Measurements from ENCODE around the gene ITSN2. TPM values are rescaled to one million over a fixed set of nuclear protein-coding genes. Genes with fewer than 3 reads are reported as not detected.

The ITSN2 gene
- total RNA-seq, 1 experiment from 2014 or later: 19.8 TPM

- no peak for TF ChIP-seq E2F4 (CRISPR knock-in tag; IDR thresholded peaks at IDR 0.05; ENCODE audit: borderline replicate concordance, low read depth)
- TF ChIP-seq ERG (CRISPR knock-in tag; IDR thresholded peaks at IDR 0.05): no peak
- TF ChIP-seq ARID4B (CRISPR knock-in tag; IDR thresholded peaks at IDR 0.05; ENCODE audit: borderline replicate concordance): no peak
- no peak for TF ChIP-seq TEAD4 (CRISPR knock-in tag; IDR thresholded peaks at IDR 0.05)
- TF ChIP-seq JAZF1 (CRISPR knock-in tag; IDR thresholded peaks at IDR 0.05): no peak
- no peak for TF ChIP-seq ZSCAN18 (CRISPR knock-in tag; IDR thresholded peaks at IDR 0.05)
Observed at GRCh38 chr2:24313744-24314632, 46.3 kb downstream of the ITSN2 start (continued).

GRCh38 chr2:24307961-24308360 is 52.4 kb downstream of the ITSN2 start:
- H3K4me1 Mint-ChIP-seq: no peaks in the 10 kb centered on the region
- ATAC-seq: no peak
- H3K4me3 Mint-ChIP-seq: no peak overlapping the region
- ChIA-PET CTCF (no interaction called here), POLR2A (interaction anchor here (0.6 kb wide), 1 partner anchor 17 kb away, joined by 4 read pairs; no protein-coding TSS in a partner anchor)
- no peak for DNase-seq (ENCODE audit: low spot score)
- H3K27me3 Mint-ChIP-seq (ENCODE audit: low read depth): no peaks in the 10 kb centered on the region
- peaks cover 13% of the 10 kb centered on the region for H3K36me3 Mint-ChIP-seq
- TF ChIP-seq HMGXB4 (CRISPR knock-in tag; IDR thresholded peaks at IDR 0.05): no peak
- TF ChIP-seq ZNF281 (CRISPR knock-in tag; IDR thresholded peaks at IDR 0.05): no peak
- TF ChIP-seq SMAD4 (CRISPR knock-in tag; IDR thresholded peaks at IDR 0.05): no peak
- 0 out of 2 replicates have a peak, but pooled peaks cover 3% of the 10 kb centered on the region for H3K9me3 Mint-ChIP-seq
- no peak overlapping the region for H3K27ac Mint-ChIP-seq

Measured in WTC11 (cell line).